Measurements from ENCODE around the gene ANKRD10. TPM values are rescaled to one million over a fixed set of nuclear protein-coding genes. Genes with fewer than 3 reads are reported as not detected.

The ANKRD10 gene
- total and polyA plus RNA-seq, 2 donors (not counting 3 experiments of a cell fraction or from before 2014, with no cell fraction given) = 44.5 to 94.1 TPM

DNA sequence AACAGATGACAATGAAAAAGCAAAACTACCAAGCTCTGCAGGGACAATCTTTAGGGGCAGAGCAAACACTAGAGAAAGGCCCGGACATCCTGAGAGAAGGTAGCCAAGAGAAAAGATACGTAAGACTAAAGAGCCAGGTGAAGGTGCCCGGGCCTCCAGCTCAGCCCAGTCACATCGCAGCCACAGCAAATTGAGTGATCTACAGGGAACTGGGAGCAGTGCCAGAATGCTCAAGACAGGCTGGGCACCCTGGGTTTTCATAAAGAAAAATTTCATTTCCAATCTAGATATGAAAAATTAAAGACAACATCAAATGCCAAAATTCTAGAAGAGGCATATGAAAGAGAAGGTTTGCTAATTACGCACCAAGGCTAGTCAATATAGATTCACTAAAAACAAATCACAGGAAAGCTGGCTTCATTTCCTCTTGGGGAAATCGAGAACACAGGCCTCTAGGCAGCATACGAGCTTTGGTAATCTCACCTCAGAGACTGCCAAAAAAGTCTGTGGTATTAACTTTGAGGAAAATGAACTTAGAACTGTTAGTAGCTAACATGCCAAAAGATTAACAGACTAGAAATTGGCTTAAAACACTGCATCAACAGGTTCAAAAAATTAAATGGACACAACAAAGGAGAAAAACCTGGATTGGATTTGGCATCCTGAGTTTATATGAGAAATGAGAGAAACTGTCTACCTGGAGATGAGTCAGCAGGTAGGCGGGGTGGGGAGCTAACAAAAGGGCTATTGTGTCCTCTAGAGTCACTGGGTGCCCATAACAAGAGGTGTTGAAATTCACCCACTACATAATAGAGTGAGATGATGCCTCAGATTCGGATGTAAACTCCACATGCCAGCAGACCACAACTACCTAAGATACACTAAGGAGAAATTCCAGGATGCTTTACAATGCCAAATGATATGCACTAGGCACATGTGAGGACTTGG, 6.6 kb downstream of the ANKRD10 start:
- Histone ChIP-seq H3K27ac (ENCODE audit: insufficient read depth, low read depth, low read length) (no peak overlapping the region), H3K4me3 (replicated peaks in 1 of 3; ENCODE audit: insufficient read depth in 1 of 3, low read depth in 1 of 3, low read length in 3 of 3) (no peak overlapping the region), H3K9ac (replicated peaks; ENCODE audit: extremely low read depth, insufficient read depth, low read length) (no peak overlapping the region), H4K20me1 (replicated peaks; ENCODE audit: control insufficient read depth, extremely low read depth, insufficient read depth, low read length) (peaks cover 11% of the 10 kb centered on the region), H3K27me3 (ENCODE audit: control insufficient read depth in 2 of 2, insufficient read depth in 2 of 2, low read length in 2 of 2) (no peaks in the 10 kb centered on the region), H3K36me3 (ENCODE audit: control insufficient read depth in 2 of 2, extremely low read depth in 1 of 2, insufficient read depth in 2 of 2, low read length in 2 of 2) (peaks cover 2 to 14% of the 10 kb centered on the region in 2 experiments), H2AFZ (ENCODE audit: low read depth, low read length) (no peak overlapping the region), H3K79me2 (ENCODE audit: control insufficient read depth, insufficient read depth, low read length) (peaks cover 82% of the 10 kb centered on the region), H3K4me2 (ENCODE audit: insufficient read depth, low read length) (no peak overlapping the region), H3K9me3 (replicated peaks; ENCODE audit: control insufficient read depth, insufficient read depth, low read length) (no peaks in the 10 kb centered on the region), H3K4me1 (ENCODE audit: control insufficient read depth, extremely low read depth, insufficient read depth, low read length) (peaks cover 11% of the 10 kb centered on the region), H3K9me1 (replicated peaks; ENCODE audit: control insufficient read depth, extremely low read depth, insufficient read depth, low read length) (no peaks in the 10 kb centered on the region)
- peak; percentile 24 for DNase-seq (ENCODE audit: low read depth, low spot score)
- TF ChIP-seq FOS (IDR thresholded peaks at IDR 0.05; ENCODE audit: borderline replicate concordance, insufficient read depth, low read length) (no peak), JUN (IDR thresholded peaks at IDR 0.05; ENCODE audit: borderline replicate concordance, insufficient read depth, insufficient read length, low read depth) (no peak), GATA2 (IDR thresholded peaks at IDR 0.05; ENCODE audit: insufficient read depth, insufficient read length, low read depth, low read length) (no peak), MYC (IDR thresholded peaks at IDR 0.05; ENCODE audit: low read depth, low read length) (no peak), EZH2 (IDR thresholded peaks at IDR 0.05; ENCODE audit: borderline replicate concordance, low read depth, low read length, severe bottlenecking) (no peak), POLR2A (IDR thresholded peaks at IDR 0.05; ENCODE audit: low read depth, low read length) (no peak), POLR2AphosphoS5 (IDR thresholded peaks at IDR 0.05; ENCODE audit: insufficient read depth, low read depth, low read length) (no peak)
- TF ChIP-seq, protein P1, sequence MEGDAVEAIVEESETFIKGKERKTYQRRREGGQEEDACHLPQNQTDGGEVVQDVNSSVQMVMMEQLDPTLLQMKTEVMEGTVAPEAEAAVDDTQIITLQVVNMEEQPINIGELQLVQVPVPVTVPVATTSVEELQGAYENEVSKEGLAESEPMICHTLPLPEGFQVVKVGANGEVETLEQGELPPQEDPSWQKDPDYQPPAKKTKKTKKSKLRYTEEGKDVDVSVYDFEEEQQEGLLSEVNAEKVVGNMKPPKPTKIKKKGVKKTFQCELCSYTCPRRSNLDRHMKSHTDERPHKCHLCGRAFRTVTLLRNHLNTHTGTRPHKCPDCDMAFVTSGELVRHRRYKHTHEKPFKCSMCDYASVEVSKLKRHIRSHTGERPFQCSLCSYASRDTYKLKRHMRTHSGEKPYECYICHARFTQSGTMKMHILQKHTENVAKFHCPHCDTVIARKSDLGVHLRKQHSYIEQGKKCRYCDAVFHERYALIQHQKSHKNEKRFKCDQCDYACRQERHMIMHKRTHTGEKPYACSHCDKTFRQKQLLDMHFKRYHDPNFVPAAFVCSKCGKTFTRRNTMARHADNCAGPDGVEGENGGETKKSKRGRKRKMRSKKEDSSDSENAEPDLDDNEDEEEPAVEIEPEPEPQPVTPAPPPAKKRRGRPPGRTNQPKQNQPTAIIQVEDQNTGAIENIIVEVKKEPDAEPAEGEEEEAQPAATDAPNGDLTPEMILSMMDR (IDR thresholded peaks at IDR 0.05; ENCODE audit: extremely low read depth in 1 of 2, insufficient read depth in 1 of 2, low read depth in 1 of 2, low read length in 2 of 2) = no peak
- TF ChIP-seq, protein P2, sequence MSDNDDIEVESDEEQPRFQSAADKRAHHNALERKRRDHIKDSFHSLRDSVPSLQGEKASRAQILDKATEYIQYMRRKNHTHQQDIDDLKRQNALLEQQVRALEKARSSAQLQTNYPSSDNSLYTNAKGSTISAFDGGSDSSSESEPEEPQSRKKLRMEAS (IDR thresholded peaks at IDR 0.05; ENCODE audit: insufficient read depth, insufficient read length) = no peak
- ChIA-PET POLR2A (no interaction called here), CTCF (interaction anchor here (1.0 to 1.6 kb wide), 2 partner anchors 159 to 315 kb away, joined by 3 to 4 read pairs; no protein-coding TSS in a partner anchor)
- dilution Hi-C loops (cut with MboI; ENCODE audit: extremely low pct_ligation_motif_present, low sequenced_read_pairs) = no loop called here
- BruUV-seq (replicated peaks) = no TSS peak
- no peak for FAIRE-seq
- intact Hi-C loops (cut with micrococcal nuclease) = no loop called here

Data from endothelial cell of umbilical vein (primary cell).